Measurements from ENCODE around the gene FAM89B.

DNA sequence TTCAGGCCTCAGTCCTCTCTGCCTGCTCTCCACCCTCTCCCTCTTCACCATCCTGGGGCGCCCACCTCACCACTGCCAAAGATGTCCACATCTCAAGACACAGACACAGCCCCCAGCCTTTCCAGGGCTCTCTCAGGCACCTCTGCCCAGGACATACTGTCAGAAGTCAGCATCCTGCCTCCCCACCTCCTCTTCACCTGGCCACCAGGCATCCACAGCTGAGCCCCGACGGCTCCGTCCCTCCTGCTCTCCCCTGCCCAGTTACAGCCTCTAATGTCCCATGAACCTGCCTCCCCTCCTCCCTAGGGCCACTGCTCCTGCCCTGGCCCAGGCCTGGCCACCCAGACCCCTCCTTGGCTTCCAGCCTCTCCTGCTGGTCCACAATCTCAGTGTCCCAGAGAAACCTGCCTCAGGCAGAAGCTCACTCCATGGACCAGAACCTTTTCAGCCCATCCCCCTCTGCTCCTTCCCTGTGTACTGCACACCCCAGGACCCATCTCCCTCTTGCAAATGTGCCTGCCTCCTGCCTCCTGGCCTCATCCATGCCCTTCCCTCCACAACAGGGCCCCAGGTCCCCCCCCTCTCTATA is 17.4 kb upstream of the FAM89B start:
- TF ChIP-seq, protein P1, sequence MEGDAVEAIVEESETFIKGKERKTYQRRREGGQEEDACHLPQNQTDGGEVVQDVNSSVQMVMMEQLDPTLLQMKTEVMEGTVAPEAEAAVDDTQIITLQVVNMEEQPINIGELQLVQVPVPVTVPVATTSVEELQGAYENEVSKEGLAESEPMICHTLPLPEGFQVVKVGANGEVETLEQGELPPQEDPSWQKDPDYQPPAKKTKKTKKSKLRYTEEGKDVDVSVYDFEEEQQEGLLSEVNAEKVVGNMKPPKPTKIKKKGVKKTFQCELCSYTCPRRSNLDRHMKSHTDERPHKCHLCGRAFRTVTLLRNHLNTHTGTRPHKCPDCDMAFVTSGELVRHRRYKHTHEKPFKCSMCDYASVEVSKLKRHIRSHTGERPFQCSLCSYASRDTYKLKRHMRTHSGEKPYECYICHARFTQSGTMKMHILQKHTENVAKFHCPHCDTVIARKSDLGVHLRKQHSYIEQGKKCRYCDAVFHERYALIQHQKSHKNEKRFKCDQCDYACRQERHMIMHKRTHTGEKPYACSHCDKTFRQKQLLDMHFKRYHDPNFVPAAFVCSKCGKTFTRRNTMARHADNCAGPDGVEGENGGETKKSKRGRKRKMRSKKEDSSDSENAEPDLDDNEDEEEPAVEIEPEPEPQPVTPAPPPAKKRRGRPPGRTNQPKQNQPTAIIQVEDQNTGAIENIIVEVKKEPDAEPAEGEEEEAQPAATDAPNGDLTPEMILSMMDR (IDR thresholded peaks at IDR 0.05) = no peak
- no peak for TF ChIP-seq POLR2A (IDR thresholded peaks at IDR 0.05)

Data from tibial nerve (tissue), 3 donors.